Stimulated activated CD8-positive, alpha-beta memory T cell treated with anti-CD3 and anti-CD28 coated beads, Interleukin-12 subunit alpha, Interleukin-12 subunit beta, amount 100 ng/mL, for 4 hours (primary cell): Measurements from ENCODE around the gene RTF1.
"Not testable (repeated sequence)": the region's sequence is repeated elsewhere in the genome, so short reads cannot be mapped to it uniquely, and the experiment has no call there.

Source experiments
- DNase-seq: peaks from one replicate; pipeline ENCODE4 v3.0.0-alpha.2; 2020; ENCODE audit warnings: low read depth

Gene RTF1

DNA sequence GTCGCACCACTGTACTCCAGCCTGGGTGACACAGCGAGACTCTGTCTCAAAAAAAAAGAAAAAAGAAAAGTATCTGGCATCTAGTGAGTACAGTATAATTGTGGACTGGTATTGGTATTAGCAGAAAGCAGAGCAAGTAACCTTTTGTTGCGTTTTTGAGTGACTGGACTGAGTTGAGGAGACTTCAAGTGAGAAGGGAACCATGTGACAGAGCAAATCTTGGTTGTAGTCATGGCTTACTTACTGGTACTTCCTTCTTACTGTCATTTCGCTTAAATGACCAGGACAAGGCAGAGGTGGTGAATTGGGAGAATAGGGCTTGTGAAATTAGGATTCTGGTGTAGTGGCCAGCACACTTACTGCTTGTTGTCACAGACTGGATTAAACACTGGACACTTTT, 20.6 kb downstream of the RTF1 start:
- no peak for DNase-seq

DNA sequence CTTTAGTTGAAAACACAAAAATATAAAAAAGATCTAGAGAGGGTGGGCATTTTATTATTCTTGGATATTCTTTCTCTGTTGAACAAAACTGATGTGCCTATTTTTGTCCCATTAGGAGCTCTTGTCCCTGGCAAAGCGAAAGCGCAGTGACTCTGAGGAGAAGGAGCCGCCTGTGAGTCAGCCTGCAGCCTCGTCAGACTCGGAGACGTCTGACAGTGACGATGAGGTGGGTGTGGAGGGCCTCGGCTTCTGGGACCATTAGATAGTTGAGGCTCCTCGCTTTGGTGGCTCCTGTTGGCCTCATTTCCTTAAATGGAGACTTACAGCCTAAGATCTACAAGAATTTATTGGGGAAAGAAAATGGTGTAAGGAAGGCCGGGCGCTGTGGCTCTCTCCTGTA, 21.3 kb downstream of the RTF1 start:
- no peak for DNase-seq

DNA sequence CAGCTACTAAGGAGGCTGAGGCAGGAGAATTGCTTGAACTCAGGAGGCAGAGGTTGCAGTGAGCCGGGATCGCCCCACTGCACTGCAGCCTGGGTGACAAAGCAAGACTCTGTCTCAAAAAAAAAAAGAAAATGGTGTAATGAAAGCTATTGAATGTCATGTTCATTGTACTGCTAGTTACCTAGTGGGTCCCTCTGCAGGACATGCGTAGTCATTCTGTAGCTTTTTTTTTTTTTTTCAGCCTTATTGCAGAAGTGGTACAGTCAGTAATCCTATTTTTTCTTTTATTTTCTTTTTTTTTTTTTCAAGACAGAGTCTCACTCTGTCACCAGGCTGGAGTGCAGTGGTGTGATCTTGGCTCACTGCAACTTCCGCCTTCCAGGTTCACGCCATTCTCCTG, 21.9 kb downstream of the RTF1 start:
- DNase-seq = not testable (repeated sequence)

DNA sequence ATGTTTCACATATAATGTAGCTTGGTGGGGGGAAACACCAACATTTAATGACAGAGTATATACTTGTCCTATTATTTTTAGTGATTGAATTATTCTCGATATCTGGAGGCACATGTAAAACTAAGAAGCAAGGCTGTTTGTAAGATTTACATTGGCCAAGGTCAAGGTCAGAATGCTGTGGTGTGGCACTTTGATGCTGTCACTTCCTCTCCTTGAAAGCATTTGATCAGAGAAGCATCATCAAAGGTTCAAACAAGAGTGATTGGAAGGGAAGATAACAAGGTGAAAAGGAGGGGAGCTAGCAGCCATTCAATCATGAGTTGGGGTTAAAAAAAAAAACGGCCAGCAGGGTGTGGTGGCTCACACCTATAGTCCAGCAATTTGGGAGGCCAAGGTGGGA, 26.4 kb downstream of the RTF1 start:
- no peak for DNase-seq

DNA sequence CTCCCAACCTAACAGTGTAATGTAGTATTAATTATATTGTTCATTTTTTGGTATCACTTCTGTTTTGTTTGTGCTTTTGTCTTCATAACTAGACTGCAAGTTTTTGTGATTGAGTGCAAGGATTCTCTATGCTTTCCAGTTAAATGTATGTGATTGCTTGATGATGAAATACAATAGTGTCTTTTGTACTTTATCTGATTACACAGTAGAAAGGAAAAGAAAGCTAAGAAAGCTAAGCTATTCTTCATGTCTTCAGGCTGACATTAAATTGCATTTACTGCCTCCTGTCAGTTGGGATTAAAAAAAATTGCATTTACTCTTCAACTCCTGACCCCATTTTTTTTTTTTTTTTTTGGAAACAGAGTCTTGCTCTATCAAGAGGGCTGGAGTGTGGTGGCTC, 28.5 kb downstream of the RTF1 start:
- DNase-seq = no peak

DNA sequence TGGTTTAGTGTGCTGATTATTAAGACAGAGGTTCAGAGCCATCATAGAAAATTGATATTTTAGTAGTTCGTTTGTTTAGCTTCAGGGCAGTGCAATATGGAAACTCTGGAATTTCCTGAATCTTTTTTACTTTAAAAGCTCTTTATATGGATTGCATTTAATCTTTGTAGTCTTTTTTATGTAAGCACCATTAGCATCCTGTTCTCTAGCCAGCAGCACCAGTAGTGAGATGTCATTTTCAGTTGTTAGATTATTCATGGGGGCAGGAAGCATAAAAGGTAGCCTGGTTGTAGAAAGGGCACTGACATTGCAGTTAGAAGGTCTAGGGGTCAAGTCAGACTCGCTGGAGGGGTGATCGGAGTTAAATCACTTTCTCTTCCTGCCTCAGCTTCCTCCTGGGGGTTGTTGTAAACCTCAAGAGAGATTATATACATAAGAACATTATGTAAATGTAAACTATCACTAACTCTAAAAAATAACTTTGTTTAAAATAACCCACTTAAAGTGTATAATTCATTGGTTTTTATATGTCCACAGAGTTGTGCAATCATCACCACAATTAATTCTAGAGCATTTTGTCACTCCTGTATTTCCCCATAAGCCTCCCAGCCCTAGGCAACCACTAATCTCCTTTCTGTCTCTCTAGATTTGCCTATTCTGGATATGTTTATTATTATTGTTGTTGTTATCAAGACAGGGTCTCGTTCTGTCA, 45.3 kb downstream of the RTF1 start:
- DNase-seq = no peak

DNA sequence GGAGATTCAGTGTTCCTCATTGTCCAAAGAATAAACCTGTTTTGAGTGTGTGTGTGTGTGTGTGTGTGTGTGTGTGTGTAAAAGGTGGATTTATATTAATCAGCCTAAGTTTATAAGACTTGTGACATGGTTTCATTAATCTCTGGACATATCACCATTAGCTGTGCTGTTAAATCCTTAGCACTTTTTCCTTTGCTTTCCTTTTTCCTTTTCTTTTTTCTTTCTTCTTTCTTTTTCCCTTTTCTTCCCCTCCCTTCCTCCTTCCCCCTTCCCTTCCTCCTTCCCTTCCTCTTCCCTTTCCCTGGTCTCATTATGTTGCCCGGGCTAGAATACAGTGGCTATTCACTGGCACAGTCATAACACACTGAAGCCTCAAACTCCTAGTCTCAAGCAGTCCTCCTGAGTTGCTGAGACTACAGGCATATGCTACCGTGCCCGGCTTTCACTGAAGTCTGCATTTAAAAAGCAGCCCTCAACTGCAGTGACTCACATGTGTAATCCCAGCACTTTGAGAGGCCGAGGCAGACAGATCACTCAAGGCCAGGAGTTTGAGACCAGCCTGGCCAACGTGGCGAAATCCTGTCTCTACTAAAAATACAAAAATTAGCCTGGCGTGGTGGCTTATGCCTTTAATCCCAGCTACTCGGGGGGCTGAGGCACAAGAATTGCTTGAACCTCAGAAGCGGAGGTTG, 48.1 kb downstream of the RTF1 start:
- DNase-seq = no peak

DNA sequence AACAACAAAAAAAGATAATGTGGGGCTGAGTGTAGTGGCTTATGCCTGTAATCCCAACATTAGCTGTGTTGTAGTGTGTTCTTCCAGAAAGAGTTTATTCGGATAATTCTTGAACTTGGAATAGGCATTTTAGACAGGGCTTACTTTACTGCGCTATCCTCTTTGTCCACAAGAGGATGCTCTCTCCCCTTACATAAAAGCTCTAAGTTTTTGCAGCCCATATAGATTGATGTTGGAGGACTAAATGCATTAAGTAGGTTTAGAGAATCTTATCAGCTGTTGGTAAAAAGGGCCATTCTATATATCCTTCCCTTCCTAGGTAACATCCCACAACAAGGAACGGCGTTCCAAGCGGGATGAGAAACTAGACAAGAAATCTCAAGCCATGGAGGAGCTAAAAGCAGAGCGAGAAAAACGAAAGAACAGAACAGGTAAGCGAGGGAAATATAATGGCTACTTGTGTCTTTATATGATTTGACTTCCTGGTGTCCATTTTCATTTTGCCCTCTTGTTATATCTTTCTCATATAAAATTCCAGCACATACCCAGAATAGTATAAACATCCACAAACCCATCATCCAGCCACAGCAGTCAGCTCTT, 49.0 kb downstream of the RTF1 start:
- no peak for DNase-seq

DNA sequence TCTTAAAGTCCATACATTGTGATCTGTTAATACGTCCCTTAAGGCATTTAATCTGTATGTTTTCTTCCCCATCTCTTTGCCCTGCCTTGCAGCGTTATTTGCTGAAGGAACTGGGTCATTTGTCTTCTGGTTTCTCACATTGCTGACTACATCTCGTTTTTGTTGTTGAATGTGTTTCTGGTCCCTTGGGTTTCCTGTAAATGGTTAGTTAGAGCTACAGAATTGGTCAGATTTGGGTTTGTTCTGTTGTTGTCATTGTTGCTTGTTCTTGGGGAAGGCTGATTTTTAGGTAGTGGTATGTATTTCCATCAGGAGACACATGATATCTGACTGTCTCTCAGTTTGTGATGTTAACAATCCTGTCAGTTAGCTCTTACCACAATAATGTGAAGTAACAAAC, 49.8 kb downstream of the RTF1 start:
- DNase-seq = no peak

DNA sequence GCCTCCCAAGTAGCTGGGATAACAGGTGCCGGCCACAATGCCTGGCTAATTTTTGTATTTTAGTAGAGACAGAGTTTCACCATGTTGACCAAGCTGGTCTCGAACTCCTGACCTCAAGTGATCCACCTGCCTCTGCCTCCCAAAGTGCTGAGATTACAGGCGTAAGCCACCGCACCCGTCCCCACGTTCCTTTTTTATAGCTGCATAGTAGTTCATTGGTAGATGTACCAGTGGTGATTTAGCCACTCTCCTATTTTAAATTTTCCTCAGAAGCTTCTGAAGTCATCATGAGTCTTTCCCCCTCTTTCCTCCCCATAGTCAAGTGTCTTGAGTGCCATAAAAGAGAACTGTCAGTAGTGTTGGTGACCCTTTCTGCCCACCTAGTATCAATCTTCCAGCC, 52.7 kb downstream of the RTF1 start:
- DNase-seq = not testable (repeated sequence)

DNA sequence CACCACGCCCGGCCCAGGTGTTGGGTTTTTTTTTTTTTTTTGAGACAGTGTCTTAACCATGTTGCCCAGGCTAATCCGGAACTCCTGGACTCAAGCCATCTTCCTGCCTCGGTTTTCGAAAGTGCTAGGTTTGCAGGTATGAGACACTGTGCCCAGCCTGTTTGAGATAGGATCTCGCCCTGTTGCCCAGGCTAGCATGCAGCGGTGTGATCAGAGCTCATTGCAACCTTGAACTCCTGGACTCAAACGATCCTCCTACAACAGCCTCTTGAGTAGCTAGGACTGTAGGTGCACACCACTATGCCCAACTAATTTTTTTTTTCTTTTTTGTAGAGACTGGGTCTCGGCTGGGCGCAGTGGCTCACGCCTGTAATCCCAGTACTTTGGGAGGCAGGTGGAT, 56.5 kb downstream of the RTF1 start:
- DNase-seq = no peak

DNA sequence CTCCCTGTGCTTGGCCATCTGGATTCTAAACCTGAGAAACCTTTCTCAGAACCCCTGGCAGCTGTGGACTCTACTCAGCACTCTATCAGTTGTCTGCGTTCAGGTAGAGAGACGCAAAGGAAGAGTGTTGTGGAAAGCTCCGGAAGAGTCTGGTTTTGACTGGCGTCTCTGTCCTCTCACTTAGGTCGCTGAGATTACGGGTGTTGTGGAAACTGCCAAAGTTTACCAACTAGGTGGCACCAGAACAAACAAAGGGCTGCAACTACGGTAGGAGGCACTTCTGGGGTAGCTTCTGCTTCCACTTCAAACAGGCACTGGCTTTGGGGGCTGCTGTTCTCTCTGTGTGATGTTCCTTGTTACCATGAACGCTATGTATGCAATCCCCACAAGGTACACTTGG, 57.5 kb downstream of the RTF1 start:
- no peak for DNase-seq

DNA sequence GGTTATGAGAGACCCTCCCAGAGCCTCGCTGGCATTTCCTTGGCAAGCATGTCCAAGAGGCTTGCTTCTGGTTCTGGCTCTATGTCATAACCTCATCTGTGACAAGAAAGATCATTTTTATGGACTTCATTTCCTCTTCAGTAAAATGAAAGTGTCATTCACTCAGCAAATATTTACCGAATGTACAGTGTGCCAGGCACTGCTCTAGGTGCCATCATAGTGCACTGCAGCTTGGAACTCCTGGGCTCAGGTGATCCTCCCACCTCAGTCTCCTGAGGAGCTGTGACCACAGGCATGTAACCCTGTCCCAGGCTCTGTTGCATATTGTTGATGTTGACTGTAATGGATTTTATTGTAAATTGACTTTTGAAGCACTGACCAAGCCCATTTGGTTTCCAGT, 58.0 kb downstream of the RTF1 start:
- DNase-seq = no peak

DNA sequence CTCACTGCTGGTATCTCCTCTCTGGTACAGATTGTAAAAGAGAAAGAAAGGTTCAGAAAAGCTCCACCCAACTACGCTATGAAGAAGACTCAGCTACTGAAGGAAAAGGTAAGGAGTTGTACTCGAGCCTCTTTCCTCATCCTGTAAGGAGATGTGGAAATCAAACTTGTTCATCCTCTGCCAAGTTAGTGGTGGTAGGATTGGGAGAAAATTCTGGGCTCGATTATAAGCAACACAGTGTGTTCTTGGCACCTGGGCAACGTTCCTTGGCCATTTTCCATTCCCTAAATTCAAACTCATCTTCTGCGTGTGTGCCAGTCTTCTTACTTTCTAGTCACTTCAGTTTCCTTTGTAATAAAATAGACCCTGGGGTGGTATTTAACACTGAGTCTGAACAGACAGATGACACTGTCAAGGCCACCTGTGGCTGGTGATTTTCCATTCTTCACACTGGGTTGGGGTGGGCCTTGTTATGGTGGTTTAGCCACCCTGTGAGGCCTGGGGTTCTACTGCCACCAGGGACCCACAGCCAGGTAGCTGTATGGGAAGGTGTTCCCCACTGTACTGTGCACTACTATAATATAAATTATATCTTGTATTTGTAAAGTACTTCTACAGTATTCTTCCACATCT, 59.6 kb downstream of the RTF1 start:
- no peak for DNase-seq

DNA sequence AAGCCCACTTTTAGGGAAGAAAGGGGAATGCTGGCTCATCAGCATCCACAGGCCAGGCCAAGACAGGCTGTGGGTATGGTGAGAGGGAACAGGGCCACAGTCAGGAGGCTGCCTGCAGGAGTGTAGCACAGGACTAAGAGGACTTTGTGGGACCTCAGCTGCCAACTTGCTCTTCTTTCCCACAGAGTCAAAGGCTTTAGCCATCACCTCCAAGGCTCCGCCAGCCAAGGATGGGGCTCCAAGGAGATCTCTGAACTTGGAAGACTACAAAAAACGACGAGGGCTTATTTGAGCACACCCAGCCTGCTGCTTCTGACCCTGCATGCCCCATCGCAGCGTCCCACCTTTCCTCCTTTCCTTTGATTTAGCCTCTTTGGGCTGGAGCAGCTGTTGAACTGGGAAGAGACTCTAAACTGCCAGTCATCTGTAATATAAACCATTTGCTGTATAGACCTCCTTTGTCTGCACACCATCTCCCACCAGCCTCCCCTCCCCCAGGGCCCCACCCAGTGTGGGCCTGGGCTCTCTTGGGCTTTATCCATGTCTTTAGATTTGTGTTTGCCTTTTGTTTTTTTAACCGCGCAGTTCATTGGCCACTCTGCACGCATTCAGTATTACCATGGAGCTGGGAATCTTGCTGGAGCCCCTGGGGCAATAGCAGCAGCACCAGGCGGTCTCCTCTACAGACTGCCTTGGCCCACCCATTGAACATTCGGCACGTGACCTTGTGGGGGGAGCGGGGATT, 63.7 kb downstream of the RTF1 start:
- DNase-seq = no peak

DNA sequence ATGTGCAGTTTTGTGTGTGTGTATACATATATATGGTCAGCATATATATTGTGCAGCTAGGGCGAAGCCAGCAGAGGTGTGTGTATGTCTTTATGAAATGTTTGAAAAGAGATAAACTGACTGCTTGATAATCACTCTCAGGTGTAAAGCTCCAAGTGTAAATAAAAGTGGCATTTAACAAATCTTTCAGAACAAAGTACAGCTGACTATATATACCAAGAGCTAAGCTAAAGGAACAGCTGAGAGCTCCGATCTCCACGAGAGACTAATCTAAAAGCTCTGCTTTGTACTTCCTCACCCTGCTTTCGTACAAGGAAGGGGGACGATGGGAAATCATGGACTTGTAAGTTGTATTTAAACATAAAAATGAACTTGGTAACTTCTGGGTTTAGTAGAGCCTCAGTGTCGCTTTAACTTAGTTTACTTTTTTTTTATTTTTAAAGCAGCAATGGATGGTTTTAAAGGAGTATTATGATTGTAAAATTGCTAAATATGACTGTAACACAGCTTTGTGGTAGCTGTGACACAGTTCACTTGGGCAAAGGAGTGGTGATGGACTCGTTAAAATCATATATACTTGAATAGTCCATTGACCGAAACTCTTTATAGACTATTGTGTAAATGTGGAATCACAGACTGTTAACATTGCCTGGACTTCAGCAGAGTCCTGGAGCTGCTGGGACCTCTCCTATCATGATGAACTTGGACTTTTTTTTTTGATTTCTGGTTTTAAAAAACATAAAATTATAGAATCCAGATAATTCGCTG, 65.4 kb downstream of the RTF1 start:
- DNase-seq = no peak

DNA sequence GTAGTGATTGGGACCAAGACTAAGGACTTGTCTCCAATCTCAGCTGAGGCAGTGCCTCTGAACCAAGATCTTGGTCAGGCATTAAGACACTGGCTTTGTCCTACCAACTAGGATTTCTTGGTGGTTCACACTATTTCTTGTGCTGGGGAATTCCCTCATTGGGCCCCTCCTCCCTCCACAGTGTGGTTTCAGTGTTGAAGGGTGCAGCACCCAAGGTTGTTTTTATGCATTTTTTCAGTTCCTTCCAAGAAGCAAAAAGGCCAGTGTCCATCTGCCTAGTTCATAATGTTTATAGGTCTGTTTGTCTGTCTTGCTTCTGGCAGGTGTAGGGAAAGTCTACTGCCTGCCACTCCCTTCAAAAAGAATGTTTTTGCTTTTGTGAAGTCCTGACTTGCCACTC, 66.2 kb downstream of the RTF1 start:
- peak; percentile 20 for DNase-seq

DNA sequence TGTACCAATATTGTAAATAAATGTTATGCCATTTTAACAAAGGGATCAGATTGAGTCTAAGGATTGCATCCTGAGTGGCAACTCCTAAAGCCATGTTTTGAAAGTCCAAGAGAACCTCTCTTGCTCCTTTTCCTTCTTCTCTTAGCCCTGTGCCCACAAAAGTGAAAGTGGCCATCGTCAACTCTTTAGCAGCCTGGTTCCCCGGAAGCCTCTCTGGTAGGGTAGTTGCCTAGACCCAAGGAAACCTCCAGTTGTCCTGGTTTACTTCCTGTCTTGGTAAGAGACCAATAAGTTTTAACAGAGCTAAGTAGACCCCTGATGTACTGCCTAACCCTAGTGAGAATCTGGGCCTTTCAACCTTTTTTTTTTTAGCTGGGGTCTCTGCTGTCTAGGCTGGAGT, 66.6 kb downstream of the RTF1 start:
- no peak for DNase-seq

DNA sequence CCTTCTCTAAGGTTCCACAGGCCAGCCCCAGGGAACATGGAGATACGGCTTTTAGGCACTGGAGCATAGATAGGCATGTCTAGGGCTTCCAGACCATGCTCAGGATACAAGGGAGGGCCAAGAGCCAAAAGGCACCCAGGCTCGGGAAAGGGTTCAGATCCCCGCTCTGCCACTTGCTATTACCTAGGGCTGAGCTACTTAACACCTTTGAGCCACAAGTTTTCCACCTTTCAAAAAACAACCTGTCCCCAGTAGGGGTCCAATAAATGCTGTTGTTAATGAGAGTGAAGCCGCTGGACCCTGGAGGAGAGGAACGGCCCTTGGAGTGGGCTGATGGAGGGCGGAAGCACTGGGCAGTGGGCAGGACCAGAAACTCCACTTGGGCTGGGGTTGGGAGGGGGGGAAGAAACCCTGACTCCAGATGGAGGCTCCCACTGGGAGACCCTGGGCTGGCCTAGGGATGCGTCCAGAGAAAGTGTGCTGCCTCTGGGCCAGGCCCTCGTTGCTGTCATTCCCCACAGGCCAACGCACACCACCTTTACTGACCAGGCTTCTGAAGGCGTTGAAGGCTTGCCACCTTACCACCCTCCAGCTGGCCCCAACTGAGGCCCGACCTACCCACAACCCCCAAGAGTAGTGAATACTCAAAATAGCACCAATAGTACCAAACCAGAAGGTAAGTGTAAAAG, 68.2 kb downstream of the RTF1 start:
- no peak for DNase-seq

DNA sequence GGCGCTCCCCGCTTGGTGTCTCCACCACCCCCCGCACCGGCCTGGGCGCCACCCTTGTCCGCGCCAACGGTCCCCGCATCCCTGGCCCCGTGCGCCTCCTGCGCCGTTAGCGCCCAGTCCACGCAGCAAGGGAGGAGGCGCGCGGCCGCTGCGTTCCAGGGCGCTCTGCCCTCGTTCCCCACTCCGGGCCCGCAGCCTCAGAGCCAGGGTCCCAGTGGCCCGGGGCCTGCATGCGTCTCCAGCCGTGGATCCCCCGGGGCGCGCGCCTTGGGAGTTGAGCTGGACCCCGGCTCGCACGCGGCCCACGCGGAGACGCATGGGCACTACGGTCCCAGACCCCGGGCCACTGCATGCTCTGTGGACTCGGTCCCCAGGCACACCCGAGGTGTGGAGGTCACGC, 69.4 kb downstream of the RTF1 start:
- no peak for DNase-seq

DNA sequence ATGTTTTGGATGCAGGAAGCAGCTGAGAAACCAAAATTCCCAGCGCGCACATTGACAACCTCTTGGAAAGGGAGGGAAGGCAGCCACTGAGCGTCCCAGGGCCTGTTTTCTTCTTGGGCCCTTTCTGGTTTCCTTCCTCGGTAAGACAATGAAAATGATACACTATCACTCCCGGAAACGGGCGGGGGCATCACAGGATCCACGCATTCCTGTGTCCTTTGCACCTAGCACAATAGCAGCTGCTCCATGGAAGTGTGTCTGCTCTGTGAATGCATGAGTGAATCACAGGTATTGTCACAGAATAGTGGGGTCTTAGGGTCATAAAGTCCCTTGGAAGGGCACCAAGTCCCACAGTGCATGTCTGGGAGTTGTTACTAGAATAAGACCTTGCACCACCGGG, 70.5 kb downstream of the RTF1 start:
- no peak for DNase-seq
